Measurements from ENCODE around the gene OARD1.
"Not testable (repeated sequence)": the region's sequence is repeated elsewhere in the genome, so short reads cannot be mapped to it uniquely, and the experiment has no call there.

The OARD1 gene

DNA sequence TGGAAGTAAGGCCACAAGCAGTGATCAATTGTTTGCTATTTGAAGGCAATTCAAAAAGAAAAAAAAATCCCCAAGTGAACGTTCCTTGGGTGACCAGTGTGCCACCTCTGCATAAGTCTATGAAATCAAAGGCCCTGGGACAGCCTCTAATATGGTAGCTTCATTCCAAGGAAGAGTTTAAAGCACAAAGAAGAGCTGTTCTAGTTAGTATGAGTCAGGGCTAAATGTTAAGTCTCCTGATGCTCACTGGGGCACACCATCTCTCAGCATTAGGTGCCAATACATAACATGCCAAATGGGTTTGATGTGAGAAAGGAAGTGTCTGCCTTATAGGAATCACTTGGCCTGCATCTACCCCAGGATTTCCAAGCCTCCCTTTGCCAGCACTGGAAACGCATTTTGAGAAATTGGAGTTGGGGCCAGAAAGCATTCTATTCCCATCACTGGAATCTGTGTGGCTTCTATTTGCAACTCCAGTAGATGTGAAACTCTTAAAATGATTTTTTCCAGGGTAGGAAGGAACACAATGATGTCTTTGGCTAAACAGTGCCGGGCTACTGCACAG lies 46.1 kb downstream of the OARD1 start:
- DNase-seq, result no peak

DNA sequence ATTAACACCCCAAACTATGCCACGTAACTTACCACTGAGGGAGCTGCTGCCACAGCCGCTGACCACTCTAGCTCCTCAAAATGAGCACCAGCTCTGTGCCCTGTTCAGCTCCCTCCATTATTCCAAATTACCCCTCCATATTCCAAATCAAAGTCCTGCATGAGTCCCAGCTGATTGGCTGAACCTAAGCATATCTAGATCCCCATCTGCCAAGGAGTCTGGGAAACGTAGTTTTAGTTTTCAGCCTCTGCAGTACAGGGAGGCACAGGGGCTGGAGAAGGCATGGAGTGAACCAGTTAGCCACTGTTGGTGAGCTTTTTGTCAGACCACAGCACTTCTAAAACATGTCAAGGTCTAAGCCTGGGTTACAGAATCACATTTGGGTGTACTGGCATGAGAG lies 49.0 kb downstream of the OARD1 start:
- DNase-seq, result no peak

GRCh38 chr6:41022294-41022693 lies 49.9 kb downstream of the OARD1 start:
- no peak for DNase-seq

DNA sequence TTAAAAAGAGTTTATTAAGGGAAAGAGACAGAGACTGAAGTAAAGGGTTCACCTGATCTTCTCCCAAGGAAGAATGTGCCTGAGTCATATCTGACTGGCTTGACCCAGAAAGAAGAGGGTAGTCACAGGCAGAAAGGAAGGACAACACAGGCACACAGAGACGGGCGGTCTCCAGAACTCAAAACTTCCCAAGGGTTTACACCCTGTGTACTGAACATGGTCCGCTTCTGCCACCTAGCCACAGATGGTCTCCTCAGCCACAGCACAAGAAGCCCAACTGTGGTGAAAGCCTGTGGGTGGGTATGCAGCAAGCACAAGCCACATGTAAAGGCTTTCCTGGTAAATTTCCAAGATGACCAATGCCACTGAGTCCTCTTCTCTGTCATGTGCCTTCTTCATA lies 50.3 kb downstream of the OARD1 start:
- DNase-seq, result no peak

- no peak for DNase-seq
These were observed 54.5 kb downstream of the OARD1 start for GRCh38 chr6:41017663-41018062.

- DNase-seq, result not testable (repeated sequence)
These were observed 56.3 kb downstream of the OARD1 start for GRCh38 chr6:41015860-41016259.

DNA sequence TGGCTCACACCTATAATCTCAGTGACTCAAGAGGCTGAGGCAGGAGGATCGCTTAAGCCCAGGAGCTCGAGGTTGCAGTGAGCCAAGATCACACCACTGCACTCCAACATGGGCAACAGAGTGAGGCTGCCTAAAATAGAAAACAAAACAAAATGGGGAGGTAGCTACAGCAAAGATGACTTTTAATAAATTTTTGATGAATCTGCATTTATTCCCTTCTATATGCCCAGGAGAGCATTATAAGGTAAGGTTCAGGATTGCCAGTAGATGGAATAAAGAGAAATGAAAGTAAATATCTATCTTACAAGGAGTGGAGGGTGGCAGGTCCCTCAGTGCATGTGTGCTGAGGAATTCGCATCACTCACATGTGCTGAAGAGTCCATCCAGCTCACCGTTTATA lies 57.4 kb downstream of the OARD1 start:
- no peak for DNase-seq

Measured in activated CD8-positive, alpha-beta memory T cell treated with anti-CD3 and anti-CD28 coated beads for 24 hours (primary cell).